HG03159 (cell line): ENCODE results near the gene TPD52L2.
"Not testable (repeated sequence)": the region's sequence is repeated elsewhere in the genome, so short reads cannot be mapped to it uniquely, and the experiment has no call there.

ENCODE experiments used
- ATAC-seq: cut with Tn5 transposase; IDR thresholded peaks from one replicate; pipeline ENCODE4 v1.9.1; 2021; ENCODE audit warnings: mild to moderate bottlenecking, moderate library complexity; ENCODE audit not compliant: unreplicated experiment

The TPD52L2 gene

GRCh38 chr20:63835021-63835858 lies 29.8 kb upstream of the TPD52L2 start:
- ATAC-seq, result no peak

GRCh38 chr20:63836458-63837344 lies 28.4 kb upstream of the TPD52L2 start:
- ATAC-seq, result no peak

- ATAC-seq, result no peak
These were observed 27.6 kb upstream of the TPD52L2 start for GRCh38 chr20:63837479-63837878.

- no peak for ATAC-seq
These were observed 25.4 kb upstream of the TPD52L2 start for GRCh38 chr20:63839620-63840019.

- no peak for ATAC-seq
These were observed 24.7 kb upstream of the TPD52L2 start for GRCh38 chr20:63840405-63840828.

GRCh38 chr20:63842258-63842657 lies 22.8 kb upstream of the TPD52L2 start:
- no peak for ATAC-seq

GRCh38 chr20:63843222-63843621 lies 21.8 kb upstream of the TPD52L2 start:
- ATAC-seq, result no peak

- ATAC-seq, result no peak
These were observed 21.3 kb upstream of the TPD52L2 start for GRCh38 chr20:63843778-63844177.

GRCh38 chr20:63844511-63844991 lies 20.5 kb upstream of the TPD52L2 start:
- no peak for ATAC-seq

GRCh38 chr20:63846128-63846771 lies 18.8 kb upstream of the TPD52L2 start:
- ATAC-seq, result no peak

- no peak for ATAC-seq
These were observed 18.2 kb upstream of the TPD52L2 start for GRCh38 chr20:63846888-63847236.

- ATAC-seq, result no peak
These were observed 17.6 kb upstream of the TPD52L2 start for GRCh38 chr20:63847237-63848002.

GRCh38 chr20:63848003-63848911 lies 16.8 kb upstream of the TPD52L2 start:
- ATAC-seq, result no peak

- ATAC-seq, result peak; percentile 64
These were observed 14.2 kb upstream of the TPD52L2 start for GRCh38 chr20:63850689-63851547.

GRCh38 chr20:63851548-63851943 lies 13.5 kb upstream of the TPD52L2 start:
- not testable (repeated sequence) for ATAC-seq

GRCh38 chr20:63853733-63854068 lies 11.4 kb upstream of the TPD52L2 start:
- ATAC-seq, result not testable (repeated sequence)

- ATAC-seq, result no peak
These were observed 10.9 kb upstream of the TPD52L2 start for GRCh38 chr20:63854069-63854765.

GRCh38 chr20:63854766-63855362 lies 10.2 kb upstream of the TPD52L2 start:
- no peak for ATAC-seq
